Kidney epithelial cell (primary cell): ENCODE results near the gene ZNF692. TPM values are rescaled to one million over a fixed set of nuclear protein-coding genes. Genes with fewer than 3 reads are reported as not detected.
A peak's percentile ranks its signal among the peaks of the same experiment; 100 is the strongest.

Experiments
- DNase-seq: peaks from one replicate; pipeline ENCODE4 v3.0.0-alpha.2; 2010; ENCODE audit warnings: low read depth
- H3K27me3 ChIP-seq: 2 replicates; pipeline ENCODE4 v1.6.0; 2011; ENCODE audit warnings: low read length; ENCODE audit not compliant: control insufficient read depth, insufficient read depth
- H3K36me3 ChIP-seq: 2 replicates; pipeline ENCODE4 v1.5.1; 2011; ENCODE audit warnings: low read length; ENCODE audit not compliant: control insufficient read depth, insufficient read depth
- H3K4me3 ChIP-seq: 2 replicates; pipeline ENCODE4 v1.5.1; 2011; ENCODE audit warnings: low read depth, mild to moderate bottlenecking, control low read depth, low read length
- total RNA-seq: library from RNA; depleted of rRNA; stranded (reverse); fragments of >200 nt; gene quantifications from 2 replicates; pipeline ENCODE4 v1.2.3, GENCODE V29; 2015
- TF ChIP-seq, protein P1 (sequence below): IDR thresholded peaks from 2 replicates; pipeline ENCODE4 v1.5.1; 2011; ENCODE audit warnings: mild to moderate bottlenecking, moderate library complexity, low read length, control low read depth, inconsistent platforms; ENCODE audit not compliant: insufficient read depth, poor library complexity, severe bottlenecking

ZNF692 gene
- total RNA-seq, 1 donor from 2014 or later: 20.4 TPM

DNA sequence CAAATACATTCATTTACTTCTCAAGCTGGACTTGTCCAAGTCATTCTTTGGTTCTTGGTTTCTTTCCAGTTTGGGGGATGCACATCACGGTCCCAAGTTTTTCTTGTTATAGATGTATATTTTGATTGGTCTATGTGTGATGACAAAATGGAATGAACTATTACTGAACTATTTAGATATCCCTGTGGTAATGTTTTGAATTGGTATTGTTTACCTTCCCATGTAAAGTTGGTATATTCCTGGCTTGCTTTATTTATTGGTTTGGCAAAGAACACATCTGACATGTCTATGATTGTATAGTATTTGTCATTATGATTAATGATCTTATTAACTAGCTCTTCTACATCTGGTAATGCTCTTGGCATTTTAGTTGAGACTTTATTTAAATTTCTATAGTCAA, 22.4 kb upstream of the ZNF692 start:
- Histone ChIP-seq H3K27me3 (no peaks in the 10 kb centered on the region), H3K4me3 (no peak overlapping the region), H3K36me3 (no peaks in the 10 kb centered on the region)
- no peak for DNase-seq
- TF ChIP-seq, protein P1, sequence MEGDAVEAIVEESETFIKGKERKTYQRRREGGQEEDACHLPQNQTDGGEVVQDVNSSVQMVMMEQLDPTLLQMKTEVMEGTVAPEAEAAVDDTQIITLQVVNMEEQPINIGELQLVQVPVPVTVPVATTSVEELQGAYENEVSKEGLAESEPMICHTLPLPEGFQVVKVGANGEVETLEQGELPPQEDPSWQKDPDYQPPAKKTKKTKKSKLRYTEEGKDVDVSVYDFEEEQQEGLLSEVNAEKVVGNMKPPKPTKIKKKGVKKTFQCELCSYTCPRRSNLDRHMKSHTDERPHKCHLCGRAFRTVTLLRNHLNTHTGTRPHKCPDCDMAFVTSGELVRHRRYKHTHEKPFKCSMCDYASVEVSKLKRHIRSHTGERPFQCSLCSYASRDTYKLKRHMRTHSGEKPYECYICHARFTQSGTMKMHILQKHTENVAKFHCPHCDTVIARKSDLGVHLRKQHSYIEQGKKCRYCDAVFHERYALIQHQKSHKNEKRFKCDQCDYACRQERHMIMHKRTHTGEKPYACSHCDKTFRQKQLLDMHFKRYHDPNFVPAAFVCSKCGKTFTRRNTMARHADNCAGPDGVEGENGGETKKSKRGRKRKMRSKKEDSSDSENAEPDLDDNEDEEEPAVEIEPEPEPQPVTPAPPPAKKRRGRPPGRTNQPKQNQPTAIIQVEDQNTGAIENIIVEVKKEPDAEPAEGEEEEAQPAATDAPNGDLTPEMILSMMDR: no peak

DNA sequence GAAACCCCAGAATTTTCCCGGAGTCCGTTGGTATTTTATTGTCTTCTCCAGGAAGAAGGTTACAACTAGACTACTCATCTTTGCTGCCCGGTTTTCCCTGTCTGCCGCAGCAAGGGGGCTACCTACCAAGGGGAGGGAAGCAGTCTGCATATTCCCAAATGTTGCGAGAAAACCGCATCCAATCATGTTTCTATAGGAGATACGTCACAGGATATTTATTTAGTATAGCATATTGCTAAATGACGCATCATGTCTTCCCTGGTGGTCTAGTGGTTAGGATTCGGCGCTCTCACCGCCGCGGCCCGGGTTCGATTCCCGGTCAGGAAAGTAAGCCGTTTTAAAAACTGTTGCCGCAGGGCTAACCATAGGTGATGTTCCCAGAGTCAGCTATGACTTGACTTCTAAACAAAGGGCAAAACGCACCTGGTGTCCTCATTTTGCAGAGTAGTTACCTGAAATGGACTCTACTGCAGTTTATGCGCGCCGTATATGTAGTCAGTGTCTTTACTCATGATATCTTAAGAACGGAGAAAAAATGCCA, 15.2 kb upstream of the ZNF692 start:
- TF ChIP-seq, protein P1: no peak
- no peak for DNase-seq
- peak overlapping the region; percentile 49 for H3K4me3 ChIP-seq
- no peaks in the 10 kb centered on the region for H3K36me3 ChIP-seq
- no peaks in the 10 kb centered on the region for H3K27me3 ChIP-seq

DNA sequence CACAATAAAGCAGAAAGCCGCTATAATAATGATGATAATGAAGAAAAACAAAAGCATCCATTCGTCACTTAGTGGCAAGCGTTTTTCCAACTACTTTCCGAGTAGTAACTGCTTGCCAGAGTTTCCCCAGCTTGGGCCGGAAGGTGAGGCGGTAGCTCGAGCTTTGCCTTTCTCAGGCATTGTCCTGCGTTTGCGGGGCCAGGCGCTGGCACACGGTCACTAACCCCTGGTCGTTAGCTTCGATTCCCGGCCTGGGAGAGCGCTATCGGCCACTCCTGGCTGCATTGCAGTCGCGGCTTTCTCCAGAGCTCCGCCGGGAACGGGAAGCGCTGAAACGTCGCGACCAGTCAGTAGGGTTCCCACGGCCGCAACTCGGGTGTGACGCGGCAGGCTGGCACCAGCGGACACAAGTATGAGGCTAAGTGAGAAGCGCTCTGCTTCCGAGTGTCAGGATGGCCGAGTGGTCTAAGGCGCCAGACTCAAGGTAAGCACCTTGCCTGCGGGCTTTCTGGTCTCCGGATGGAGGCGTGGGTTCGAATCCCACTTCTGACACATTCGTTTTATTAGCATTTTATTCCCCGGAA, 14.6 kb upstream of the ZNF692 start:
- H3K27me3 ChIP-seq: no peaks in the 10 kb centered on the region
- H3K4me3 ChIP-seq: peak overlapping the region; percentile 49
- TF ChIP-seq, protein P1: no peak
- no peaks in the 10 kb centered on the region for H3K36me3 ChIP-seq
- peak; percentile 79 for DNase-seq

DNA sequence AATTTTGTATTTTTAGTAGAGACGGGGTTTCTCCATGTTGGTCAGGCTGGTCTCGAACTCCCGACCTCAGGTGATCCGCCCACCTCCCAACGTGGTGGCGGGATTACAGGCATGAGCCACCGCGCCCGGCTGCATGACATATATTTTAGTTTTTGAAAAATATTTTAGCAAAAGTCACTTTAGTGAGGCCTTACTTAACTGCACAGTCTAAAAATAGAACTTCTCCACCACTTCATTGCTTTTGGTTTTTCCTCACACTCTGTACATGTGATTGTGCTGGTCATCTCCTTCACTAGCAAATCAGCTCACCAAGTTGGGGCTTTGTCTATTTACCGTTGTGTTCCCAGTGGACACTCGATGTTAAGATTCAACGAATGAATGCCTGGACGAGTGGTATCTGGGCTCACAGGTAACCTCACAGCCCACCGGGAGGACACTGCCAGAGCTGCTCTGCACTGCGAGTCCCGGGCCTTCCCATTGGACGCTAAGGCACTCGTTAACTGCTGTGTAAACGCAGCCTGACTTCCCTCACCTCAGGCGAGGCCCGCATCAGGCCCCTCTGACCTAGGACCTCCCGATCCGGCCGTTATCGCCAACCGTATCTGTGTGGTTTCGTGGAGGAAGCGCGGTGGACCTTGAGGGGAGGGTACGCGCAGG, 14.0 kb upstream of the ZNF692 start:
- H3K4me3 ChIP-seq: peak overlapping the region; percentile 49
- TF ChIP-seq, protein P1: no peak
- H3K27me3 ChIP-seq: no peaks in the 10 kb centered on the region
- no peaks in the 10 kb centered on the region for H3K36me3 ChIP-seq
- DNase-seq: no peak

DNA sequence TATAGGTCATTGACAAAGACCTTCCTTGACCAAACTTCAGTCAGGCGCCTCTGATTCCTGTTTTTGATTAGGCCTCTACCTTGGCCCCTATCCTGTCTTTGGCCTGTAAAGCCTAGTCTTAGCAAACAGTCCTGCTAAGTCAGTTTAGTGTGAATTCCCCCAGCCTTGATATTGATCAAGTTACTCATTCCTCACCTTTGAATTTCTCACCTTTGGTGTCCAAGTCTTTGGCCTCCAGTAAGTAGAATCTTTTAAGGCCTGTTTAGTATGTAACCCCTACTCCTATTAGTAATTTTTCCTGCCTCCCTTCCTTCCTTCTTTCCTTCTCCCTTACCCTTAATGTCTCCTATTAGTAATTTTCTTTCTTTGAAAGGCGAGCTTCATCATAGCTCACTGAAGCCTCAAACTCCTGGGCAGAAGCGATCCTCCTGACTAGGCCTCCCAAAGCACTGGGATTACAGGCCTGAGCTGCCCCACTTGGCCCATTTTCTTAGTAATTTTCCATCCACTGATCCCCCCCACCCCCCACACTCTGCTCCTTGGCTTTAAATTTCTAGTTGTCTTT, 13.0 kb upstream of the ZNF692 start:
- no peaks in the 10 kb centered on the region for H3K36me3 ChIP-seq
- no peaks in the 10 kb centered on the region for H3K27me3 ChIP-seq
- DNase-seq: no peak
- H3K4me3 ChIP-seq: no peak overlapping the region
- TF ChIP-seq, protein P1: no peak
